Endodermal cell (in vitro differentiated cells): Measurements from ENCODE around the gene MYL6. TPM values are rescaled to one million over a fixed set of nuclear protein-coding genes. Genes with fewer than 3 reads are reported as not detected.

ENCODE experiments used
- DNase-seq: peaks from one replicate; pipeline ENCODE4 v3.0.0-alpha.2; 2017
- H3K27ac ChIP-seq: 2 replicates; pipeline ENCODE4 v1.5.1; 2013; ENCODE audit warnings: mild to moderate bottlenecking, low read depth, low read length, moderate library complexity
- H3K27me3 ChIP-seq: 2 replicates; pipeline ENCODE4 v1.6.1; 2013; ENCODE audit warnings: mild to moderate bottlenecking, low read length, moderate library complexity; ENCODE audit not compliant: insufficient read depth, control insufficient read depth, poor library complexity, severe bottlenecking
- H3K36me3 ChIP-seq: 2 replicates; pipeline ENCODE4 v1.7.0; 2013; ENCODE audit warnings: mild to moderate bottlenecking, low read length, moderate library complexity; ENCODE audit not compliant: control insufficient read depth, insufficient read depth
- H3K4me1 ChIP-seq: one replicate; pipeline ENCODE4 v1.7.0; 2013; ENCODE audit warnings: low read length; ENCODE audit not compliant: control insufficient read depth, insufficient read depth
- H3K4me3 ChIP-seq: 2 replicates; pipeline ENCODE4 v1.5.1; 2013; ENCODE audit warnings: mild to moderate bottlenecking, low read length, moderate library complexity
- H3K9ac ChIP-seq: 2 replicates; pipeline ENCODE4 v1.6.1; 2013; ENCODE audit warnings: mild to moderate bottlenecking, low read length, moderate library complexity; ENCODE audit not compliant: poor library complexity, severe bottlenecking; ENCODE audit errors: extremely low read depth
- H3K9me3 ChIP-seq: 2 replicates; pipeline ENCODE4 v1.6.1; 2013; ENCODE audit warnings: mild to moderate bottlenecking, low read length, moderate library complexity; ENCODE audit not compliant: control insufficient read depth
- H3K27ac Mint-ChIP-seq: 2 replicates; pipeline ENCODE4 v1.8.0; 2020; ENCODE audit warnings: mixed read lengths
- H3K27me3 Mint-ChIP-seq: 2 replicates; pipeline ENCODE4 v1.8.0; 2021; ENCODE audit warnings: mild to moderate bottlenecking, mixed read lengths; ENCODE audit not compliant: insufficient read depth
- H3K36me3 Mint-ChIP-seq: 2 replicates; pipeline ENCODE4 v1.8.0; 2020; ENCODE audit warnings: low read depth, mixed read lengths
- H3K4me1 Mint-ChIP-seq: 2 replicates; pipeline ENCODE4 v1.8.0; 2020; ENCODE audit warnings: mixed read lengths
- H3K4me3 Mint-ChIP-seq: 2 replicates; pipeline ENCODE4 v1.8.0; 2020; ENCODE audit warnings: mild to moderate bottlenecking, moderate library complexity, mixed read lengths
- H3K9me3 Mint-ChIP-seq: 2 replicates; pipeline ENCODE4 v1.8.0; 2020; ENCODE audit warnings: mild to moderate bottlenecking, mixed read lengths
- WGBS, 2 experiments: methylation state at CpG; one replicate each; pipeline versions ENCODE4 v1.1.5 to v1.1.7; 2013; ENCODE audit warnings: missing lambda C conversion rate in 2 of 2, mixed read lengths in 1 of 2; ENCODE audit not compliant: insufficient coverage in 1 of 2, insufficient read length in 1 of 2; 5-methylcytosine and 5-hydroxymethylcytosine counted together
- total RNA-seq, 2 donors: library from RNA; stranded (reverse); fragmentation: NEBNext Ultra II Directional in 1 of 2; extraction: Animal tissue kit (Norgen Biotek cat#: 25700) in 1 of 2; gene quantifications; 2 replicates in 1 of 2; 3 replicates in 1 of 2; pipeline ENCODE4 v1.2.1, GENCODE V29; 2021
- TF ChIP-seq, protein P1 (sequence below): fragments of 200-600 bp; sonication (generic); conservative IDR thresholded peaks from 2 replicates; pipeline ENCODE4 v1.5.0; 2021; ENCODE audit warnings: antibody characterized with exemption, mild to moderate bottlenecking

MYL6 gene
- total RNA-seq, 2 donors from 2014 or later = 1,640 to 1,647 TPM

DNA sequence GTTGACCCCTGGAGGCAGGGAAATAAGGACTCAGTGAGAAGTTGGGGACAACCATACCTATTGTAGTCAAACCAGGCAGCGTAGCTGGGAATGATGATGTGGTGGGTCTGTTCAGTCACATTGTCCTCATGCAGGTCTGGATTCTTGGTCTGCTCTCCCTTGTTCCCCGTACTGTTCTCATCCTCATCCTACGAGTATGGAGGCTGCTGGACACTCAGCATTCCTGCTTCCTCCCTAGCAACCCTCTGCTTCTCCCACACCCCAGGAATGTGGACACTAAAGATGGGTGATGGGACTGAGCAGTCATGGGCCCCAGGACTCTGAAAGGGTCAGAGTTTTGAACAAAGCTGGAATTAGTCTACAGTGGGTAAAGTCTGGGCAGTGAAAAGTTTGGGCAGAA lies 20.2 kb downstream of the MYL6 start:
- H3K4me1 Mint-ChIP-seq = no peaks in the 10 kb centered on the region
- TF ChIP-seq, protein P1, sequence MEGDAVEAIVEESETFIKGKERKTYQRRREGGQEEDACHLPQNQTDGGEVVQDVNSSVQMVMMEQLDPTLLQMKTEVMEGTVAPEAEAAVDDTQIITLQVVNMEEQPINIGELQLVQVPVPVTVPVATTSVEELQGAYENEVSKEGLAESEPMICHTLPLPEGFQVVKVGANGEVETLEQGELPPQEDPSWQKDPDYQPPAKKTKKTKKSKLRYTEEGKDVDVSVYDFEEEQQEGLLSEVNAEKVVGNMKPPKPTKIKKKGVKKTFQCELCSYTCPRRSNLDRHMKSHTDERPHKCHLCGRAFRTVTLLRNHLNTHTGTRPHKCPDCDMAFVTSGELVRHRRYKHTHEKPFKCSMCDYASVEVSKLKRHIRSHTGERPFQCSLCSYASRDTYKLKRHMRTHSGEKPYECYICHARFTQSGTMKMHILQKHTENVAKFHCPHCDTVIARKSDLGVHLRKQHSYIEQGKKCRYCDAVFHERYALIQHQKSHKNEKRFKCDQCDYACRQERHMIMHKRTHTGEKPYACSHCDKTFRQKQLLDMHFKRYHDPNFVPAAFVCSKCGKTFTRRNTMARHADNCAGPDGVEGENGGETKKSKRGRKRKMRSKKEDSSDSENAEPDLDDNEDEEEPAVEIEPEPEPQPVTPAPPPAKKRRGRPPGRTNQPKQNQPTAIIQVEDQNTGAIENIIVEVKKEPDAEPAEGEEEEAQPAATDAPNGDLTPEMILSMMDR = no peak
- no peak overlapping the region for H3K4me3 Mint-ChIP-seq
- no peak for DNase-seq
- H3K9me3 ChIP-seq = peaks cover 8% of the 10 kb centered on the region
- peak overlapping the region; percentile 26 for H3K27ac Mint-ChIP-seq
- H3K27ac ChIP-seq = no peak overlapping the region
- no peaks in the 10 kb centered on the region for H3K9me3 Mint-ChIP-seq
- H3K27me3 Mint-ChIP-seq = no peaks in the 10 kb centered on the region
- no peaks in the 10 kb centered on the region for H3K27me3 ChIP-seq
- H3K4me1 ChIP-seq = no peaks in the 10 kb centered on the region
- H3K36me3 ChIP-seq = peaks cover 85% of the 10 kb centered on the region
- no peak overlapping the region for H3K4me3 ChIP-seq
- 60 to 100% methylated on average over 2 to 3 of the region's 3 CpGs for WGBS, 2 experiments
- H3K36me3 Mint-ChIP-seq = peaks cover 85% of the 10 kb centered on the region
- H3K9ac ChIP-seq = no peak overlapping the region

GRCh38 chr12:56186957-56187356 lies 28.8 kb downstream of the MYL6 start:
- TF ChIP-seq, protein P1 = no peak
- 100% methylated on average over 2 of the region's 2 CpGs; no CpG with 5 or more reads in 1 of the 2 experiments for WGBS, 2 experiments
- Mint-ChIP-seq H3K36me3 (peaks cover 44% of the 10 kb centered on the region), H3K4me1 (peaks cover 12% of the 10 kb centered on the region), H3K4me3 (no peak overlapping the region), H3K9me3 (no peaks in the 10 kb centered on the region), H3K27me3 (no peaks in the 10 kb centered on the region), H3K27ac (no peak overlapping the region)
- no peak overlapping the region for H3K4me3 ChIP-seq
- H3K9me3 ChIP-seq = no peaks in the 10 kb centered on the region
- peaks cover 53% of the 10 kb centered on the region for H3K36me3 ChIP-seq
- no peak overlapping the region for H3K9ac ChIP-seq
- no peaks in the 10 kb centered on the region for H3K27me3 ChIP-seq
- no peak for DNase-seq
- H3K27ac ChIP-seq = no peak overlapping the region
- H3K4me1 ChIP-seq = peaks cover 5% of the 10 kb centered on the region

- Histone ChIP-seq H3K9me3 (no peaks in the 10 kb centered on the region), H3K9ac (peak overlapping the region; percentile 74), H3K4me1 (peaks cover 5% of the 10 kb centered on the region), H3K27me3 (no peaks in the 10 kb centered on the region), H3K27ac (peak overlapping the region; percentile 84), H3K36me3 (peaks cover 45% of the 10 kb centered on the region), H3K4me3 (peak overlapping the region; percentile 90)
- H3K4me3 Mint-ChIP-seq = peak overlapping the region; percentile 97
- H3K27me3 Mint-ChIP-seq = no peaks in the 10 kb centered on the region
- WGBS, 2 experiments = 14 to 16% methylated on average over 8 to 10 of the region's 10 CpGs
- H3K9me3 Mint-ChIP-seq = no peaks in the 10 kb centered on the region
- peak; percentile 79 for DNase-seq
- peaks cover 12% of the 10 kb centered on the region for H3K4me1 Mint-ChIP-seq
- H3K27ac Mint-ChIP-seq = peak overlapping the region; percentile 92
- peaks cover 38% of the 10 kb centered on the region for H3K36me3 Mint-ChIP-seq
- TF ChIP-seq, protein P1 = no peak
Measured at GRCh38 chr12:56188131-56188777, 30.1 kb downstream of the MYL6 start.
